HPDE6-E6E7 (cell line): ENCODE measurements around the gene NUDCD3.
"Not testable (repeated sequence)": the region's sequence is repeated elsewhere in the genome, so short reads cannot be mapped to it uniquely, and the experiment has no call there.

ENCODE experiments used
- DNase-seq: peaks from one replicate; pipeline ENCODE4 v3.0.0; 2011; ENCODE audit warnings: missing footprints; ENCODE audit errors: extremely low spot score

Gene NUDCD3

DNA sequence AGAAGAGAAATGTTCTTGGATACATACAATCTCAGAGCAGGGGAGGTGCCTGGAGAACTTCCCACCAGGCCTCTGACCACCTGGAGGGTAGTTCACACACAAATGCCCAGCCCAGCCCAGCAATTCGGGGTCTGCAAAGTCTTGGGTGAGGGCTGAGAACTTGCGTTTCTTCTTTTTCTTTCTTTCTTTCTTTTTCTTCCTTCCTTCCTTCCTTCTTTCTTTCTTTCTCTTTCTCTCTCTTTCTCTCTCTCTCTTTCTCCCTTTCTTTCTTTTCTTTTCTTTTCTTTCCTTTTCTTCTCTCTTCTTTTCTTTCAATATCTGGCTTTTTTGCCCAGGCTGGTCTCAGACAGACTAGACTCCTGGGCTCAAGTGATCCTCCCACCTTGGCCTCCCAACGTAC, 28.3 kb upstream of the NUDCD3 start:
- DNase-seq, result no peak

GRCh38 chr7:44517175-44517574, 26.7 kb upstream of the NUDCD3 start:
- no peak for DNase-seq

DNA sequence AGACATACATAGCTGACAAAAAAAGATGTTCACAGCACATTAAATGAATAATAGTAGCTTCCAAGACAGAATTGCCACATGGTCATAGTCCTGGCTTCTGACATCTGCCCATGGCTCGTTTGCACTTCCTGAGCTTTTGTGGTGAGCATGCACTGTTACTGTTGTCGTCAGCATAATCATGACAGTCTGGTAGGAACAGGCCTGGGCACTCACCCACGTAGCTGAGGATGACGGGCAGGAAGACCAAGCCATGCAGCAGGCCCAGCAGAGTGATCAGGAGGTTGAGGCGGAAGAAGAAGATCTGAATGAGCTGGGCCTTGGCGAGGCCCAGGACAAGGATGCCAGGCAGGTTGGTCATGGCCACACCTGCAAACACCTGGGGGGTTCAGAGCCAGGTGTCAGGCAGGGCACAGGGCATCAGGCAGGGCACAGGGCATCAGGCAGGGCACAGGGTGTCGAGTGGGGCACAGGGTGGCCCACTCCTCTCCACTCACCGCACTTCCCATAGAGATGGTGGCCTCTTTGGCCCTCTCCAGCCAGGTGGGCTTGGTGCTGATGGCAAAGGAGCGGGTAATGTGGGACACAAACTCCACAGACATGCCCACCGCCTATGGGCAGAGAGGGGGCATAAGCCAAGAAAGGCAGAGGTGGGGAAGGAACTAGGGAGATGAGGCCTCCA, 25.3 kb upstream of the NUDCD3 start:
- DNase-seq, result no peak

GRCh38 chr7:44512736-44513135, 22.3 kb upstream of the NUDCD3 start:
- no peak for DNase-seq

GRCh38 chr7:44511863-44512468, 21.5 kb upstream of the NUDCD3 start:
- no peak for DNase-seq

GRCh38 chr7:44511236-44511635, 20.8 kb upstream of the NUDCD3 start:
- DNase-seq, result no peak

DNA sequence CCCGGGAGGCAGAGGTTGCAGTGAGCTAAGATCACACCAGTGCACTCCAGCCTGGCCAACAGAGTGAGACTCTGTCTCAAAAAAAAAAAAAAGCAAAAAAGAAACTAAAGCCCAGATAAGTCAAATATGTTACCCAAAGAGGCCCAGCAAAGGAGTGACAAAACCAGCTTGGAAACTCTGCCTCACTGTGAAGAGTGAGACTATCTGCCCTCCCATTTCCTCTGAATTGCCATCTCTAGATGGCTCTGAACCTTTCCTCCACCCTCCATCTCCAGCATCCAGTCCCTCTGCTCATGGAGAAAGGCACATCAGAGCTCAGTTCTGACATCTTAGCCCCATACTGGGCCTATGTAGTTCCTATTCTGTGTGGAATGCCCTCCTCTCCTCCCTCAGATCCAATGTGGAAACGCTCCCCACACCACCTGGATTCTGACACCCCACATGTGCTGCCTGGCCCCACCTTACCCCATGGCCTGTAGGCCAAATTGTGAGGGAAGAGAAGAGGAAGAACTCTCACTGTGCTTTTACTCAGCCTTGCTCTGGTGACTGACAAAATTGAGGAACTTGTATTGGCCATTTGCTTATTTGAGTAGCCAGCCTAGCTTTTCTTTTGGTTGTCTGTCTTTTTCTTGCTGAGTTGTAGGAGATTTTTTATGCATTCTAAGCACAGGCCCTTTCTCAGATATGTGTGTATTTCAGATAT, 18.0 kb upstream of the NUDCD3 start:
- DNase-seq, result no peak

GRCh38 chr7:44506592-44507288, 16.3 kb upstream of the NUDCD3 start:
- DNase-seq, result not testable (repeated sequence)

GRCh38 chr7:44505595-44505994, 15.1 kb upstream of the NUDCD3 start:
- DNase-seq, result no peak

DNA sequence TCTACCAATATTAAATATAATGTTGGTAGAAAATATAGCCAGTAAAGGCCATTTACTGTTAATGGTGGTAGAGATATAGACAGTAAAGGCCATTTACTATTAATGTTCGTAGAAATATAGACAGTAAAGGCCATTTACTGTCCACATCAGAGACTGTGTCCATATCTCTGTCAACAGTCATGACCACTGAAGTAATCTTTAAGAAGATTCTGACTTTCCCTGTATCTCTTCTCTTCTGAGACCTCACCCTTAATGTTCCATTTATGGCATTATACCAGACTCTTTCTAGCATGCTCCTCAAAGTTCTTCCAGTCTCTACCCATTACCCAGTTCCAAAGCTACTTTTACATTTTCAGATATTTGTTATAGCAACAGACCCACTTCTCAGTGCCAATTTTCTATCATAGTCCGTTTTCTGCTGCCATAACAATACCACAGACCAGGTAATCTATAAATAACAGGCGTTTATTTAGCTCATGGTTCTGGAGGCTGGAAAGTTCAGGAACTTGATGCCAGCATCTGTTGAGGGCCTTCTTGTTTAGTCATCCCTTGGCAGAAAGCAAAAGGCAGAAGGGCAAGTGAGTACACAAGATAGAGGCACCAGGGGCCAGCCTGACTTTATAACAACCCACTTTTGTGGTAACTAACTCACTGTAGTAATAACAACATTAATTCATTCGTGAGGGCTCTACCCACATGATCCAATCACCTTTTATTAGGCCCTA, 7.9 kb upstream of the NUDCD3 start:
- DNase-seq, result no peak

GRCh38 chr7:44497155-44498027, 6.9 kb upstream of the NUDCD3 start:
- DNase-seq, result no peak

DNA sequence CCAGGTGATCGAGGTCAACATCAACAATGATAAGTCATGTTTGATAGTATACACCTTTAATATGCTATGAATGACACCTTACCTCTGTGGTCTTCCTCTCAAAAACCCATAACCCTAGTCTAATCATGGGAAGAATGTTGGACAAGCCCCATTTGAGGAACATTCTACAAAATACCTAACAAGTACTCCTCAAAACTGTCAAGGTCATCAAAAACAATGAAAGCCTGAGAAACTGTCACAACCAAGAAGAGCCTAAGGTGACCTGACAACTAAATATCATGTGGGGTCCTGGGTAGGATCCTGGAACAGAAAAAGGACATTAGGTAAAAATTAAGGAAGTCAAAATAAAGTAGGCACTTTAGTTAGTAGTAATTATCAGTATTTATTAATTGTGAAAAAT, 5.9 kb upstream of the NUDCD3 start:
- no peak for DNase-seq

DNA sequence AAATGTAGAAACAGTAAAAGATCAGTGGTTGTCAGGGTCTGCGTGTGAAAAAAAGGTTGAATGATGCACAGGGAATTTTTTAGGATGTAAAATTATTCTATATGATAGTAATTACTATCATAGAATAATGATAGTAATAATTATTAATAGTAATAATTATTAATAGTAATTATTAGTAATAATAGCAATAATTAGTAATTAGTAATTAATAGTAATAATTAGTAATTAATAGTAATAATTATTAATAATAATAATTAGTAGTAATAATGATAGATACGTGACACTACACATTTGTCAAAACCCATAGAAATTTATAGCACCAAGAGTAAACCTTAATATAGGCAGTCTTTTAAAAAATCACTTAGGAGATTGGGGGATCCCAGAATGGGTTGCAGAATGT, 4.5 kb upstream of the NUDCD3 start:
- DNase-seq, result no peak

DNA sequence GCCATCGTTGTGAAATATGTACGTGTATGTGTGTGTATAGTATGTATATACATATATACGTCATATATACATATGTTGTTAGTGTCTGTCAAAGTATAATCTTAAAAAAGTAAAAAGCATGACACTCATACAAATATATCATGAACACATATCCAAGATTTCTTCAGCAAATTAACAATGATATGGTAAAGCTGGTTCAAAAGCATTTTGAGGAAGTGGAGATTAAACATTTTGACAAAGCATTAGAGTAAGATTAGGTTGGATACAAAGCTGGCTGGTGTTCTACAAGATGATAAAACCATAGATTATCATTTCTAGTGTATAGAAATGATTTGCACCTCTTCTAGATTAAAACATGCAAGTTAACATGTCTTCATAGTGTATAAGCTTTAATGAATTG, 771 bp upstream of the NUDCD3 start:
- no peak for DNase-seq

DNA sequence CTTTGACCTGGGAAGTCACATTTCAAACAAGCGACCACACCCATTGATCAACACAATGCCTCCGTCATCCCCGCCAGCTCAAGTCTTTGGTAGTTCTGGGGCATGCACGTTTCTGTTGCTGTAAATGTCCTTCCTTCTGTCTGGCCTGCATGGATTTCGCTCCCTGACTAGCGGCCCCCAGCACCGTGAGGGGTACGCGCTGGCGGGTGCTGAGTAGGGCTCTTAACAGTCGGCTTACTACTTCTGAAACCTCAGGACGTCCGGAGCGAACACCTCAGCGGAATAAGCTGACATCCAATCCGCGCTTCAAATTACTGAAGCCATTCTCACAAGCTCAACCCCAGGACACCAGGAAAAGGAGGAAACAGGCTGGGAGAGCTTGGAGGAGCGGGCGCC, 505 bp downstream of the NUDCD3 start:
- DNase-seq, result peak; percentile 26

DNA sequence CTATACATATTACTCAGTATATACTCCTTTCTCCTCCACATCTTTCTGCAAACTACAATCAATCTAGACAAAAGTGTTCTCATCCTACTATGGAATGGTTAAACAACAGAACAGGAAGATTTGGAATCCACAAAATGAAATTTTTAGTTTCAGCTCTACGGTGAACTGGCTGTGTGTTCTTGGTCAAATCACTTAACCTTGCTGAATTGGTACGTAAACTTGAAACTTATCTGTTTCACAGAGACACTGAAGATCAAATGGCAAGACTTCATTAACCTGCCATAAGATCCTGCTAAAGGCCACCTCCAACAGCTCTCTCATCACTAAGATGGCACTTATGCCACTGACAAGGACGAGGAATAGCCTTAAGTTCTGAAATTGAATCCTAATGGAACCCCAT, 1.5 kb downstream of the NUDCD3 start:
- DNase-seq, result no peak

DNA sequence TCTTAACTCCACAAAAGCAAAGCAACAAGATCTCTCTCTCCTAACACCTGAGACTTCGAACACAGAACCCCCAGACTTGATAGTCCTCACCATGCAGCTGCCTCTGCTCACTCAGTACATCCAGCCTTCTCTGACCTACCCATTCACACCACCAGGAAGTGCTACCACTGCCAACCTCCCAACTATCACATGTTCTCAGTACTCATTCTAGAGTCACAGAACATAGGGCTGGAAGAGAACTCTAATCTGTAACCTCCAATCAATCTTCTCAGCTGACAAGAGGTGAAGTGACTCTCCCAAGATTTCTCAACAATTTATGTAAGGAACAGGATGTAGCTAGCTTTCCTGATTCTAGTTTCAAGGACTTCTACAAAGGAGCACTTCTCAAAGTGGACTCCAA, 3.8 kb downstream of the NUDCD3 start:
- peak; percentile 17 for DNase-seq

DNA sequence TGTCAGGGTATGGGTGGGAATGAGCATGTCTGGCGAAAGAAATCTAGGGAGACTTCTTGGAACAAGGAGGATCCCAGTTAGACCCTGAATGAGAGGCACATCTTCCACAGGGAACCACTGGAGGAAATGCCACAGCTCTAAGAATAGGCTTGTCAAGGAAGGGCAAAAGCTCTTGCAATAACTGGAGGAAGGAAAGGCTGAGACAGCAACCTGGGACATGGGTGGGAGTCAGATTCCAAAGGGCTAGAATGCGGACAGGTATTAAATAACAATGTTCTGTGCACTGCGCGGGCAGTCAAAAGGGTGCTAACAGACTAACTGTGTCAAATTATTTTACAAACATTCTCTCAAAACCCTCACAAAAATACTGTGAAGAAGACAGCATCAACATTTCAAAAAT, 4.5 kb downstream of the NUDCD3 start:
- DNase-seq, result no peak

- no peak for DNase-seq
Measured at GRCh38 chr7:44484482-44485313, 5.8 kb downstream of the NUDCD3 start.
